Suprapubic skin (tissue), 4 donors: ENCODE measurements around the gene TANC1.

Experiments
- CTCF ChIP-seq, 2 donors: fragments of 200-600 bp in 1 of 2; fragments of 450-650 bp in 1 of 2; sonication (generic) in 1 of 2; IDR thresholded peaks; one replicate each; pipeline ENCODE4 v1.5.1; 2016 to 2019; ENCODE audit warnings: antibody characterized with exemption in 2 of 2, mild to moderate bottlenecking in 1 of 2, moderate library complexity in 1 of 2
- POLR2A ChIP-seq, 2 donors: fragments of 450-650 bp; IDR thresholded peaks; one replicate each; pipeline ENCODE4 v1.6.1; 2017; ENCODE audit warnings: antibody characterized with exemption in 2 of 2, mild to moderate bottlenecking in 2 of 2, moderate library complexity in 2 of 2
- POLR2AphosphoS5 ChIP-seq, 3 donors: sonication (generic); formaldehyde crosslinking; IDR thresholded peaks; one replicate each; pipeline ENCODE4 v1.6.1; 2017; ENCODE audit warnings: antibody characterized with exemption in 3 of 3

- TF ChIP-seq POLR2A (IDR thresholded peaks at IDR 0.05) (no peak), CTCF (IDR thresholded peaks at IDR 0.05) (no peak), POLR2AphosphoS5 (IDR thresholded peaks at IDR 0.05) (no peak)
Measured at GRCh38 chr2:159108181-159108893, 139.9 kb downstream of the TANC1 start.
